Keratinocyte (primary cell): ENCODE measurements around the gene ISYNA1. TPM values are rescaled to one million over a fixed set of nuclear protein-coding genes. Genes with fewer than 3 reads are reported as not detected.

Source experiments
- DNase-seq: peaks from one replicate; pipeline ENCODE4 v3.0.0-alpha.2; 2011; ENCODE audit warnings: low read depth, missing footprints, low spot score
- FAIRE-seq: peaks from 2 replicates; lab custom pipeline; 2011; peaks lifted over from hg19 to GRCh38; lab: Jason Lieb, UNC
- H2AFZ ChIP-seq: 2 replicates; pipeline ENCODE4 v1.6.0; 2012; ENCODE audit warnings: low read length, control low read depth, inconsistent platforms; ENCODE audit not compliant: control insufficient read depth
- H3K27ac ChIP-seq: 2 replicates; pipeline ENCODE4 v1.5.1; 2011; ENCODE audit warnings: low read length; ENCODE audit not compliant: control insufficient read depth, insufficient read depth
- H3K27me3 ChIP-seq: 3 replicates; pipeline ENCODE4 v1.6.0; 2011; ENCODE audit warnings: low read length; ENCODE audit not compliant: control insufficient read depth, insufficient read depth; ENCODE audit errors: extremely low read depth
- H3K36me3 ChIP-seq, 2 experiments: 2 replicates in 1 of 2; 3 replicates in 1 of 2; pipeline ENCODE4 v1.5.1; 2011; ENCODE audit warnings: low read length in 2 of 2, mild to moderate bottlenecking in 1 of 2; ENCODE audit not compliant: control insufficient read depth in 2 of 2, insufficient read depth in 2 of 2; ENCODE audit errors: extremely low read depth in 1 of 2
- H3K4me1 ChIP-seq: 3 replicates; pipeline ENCODE4 v1.5.1; 2011; ENCODE audit warnings: low read length; ENCODE audit not compliant: control insufficient read depth, insufficient read depth; ENCODE audit errors: extremely low read depth
- H3K4me2 ChIP-seq: 3 replicates; pipeline ENCODE4 v1.6.0; 2011; ENCODE audit warnings: low read depth, low read length; ENCODE audit not compliant: control insufficient read depth, insufficient read depth; ENCODE audit errors: extremely low read depth
- H3K4me3 ChIP-seq, 3 experiments: fragments of 200-600 bp in 1 of 3; sonication (generic) in 1 of 3; 2 replicates in 2 of 3; 3 replicates in 1 of 3; pipeline ENCODE4 v1.5.1; 2011 to 2016; ENCODE audit warnings: low read length in 3 of 3, mild to moderate bottlenecking in 3 of 3, control low read depth in 2 of 3, inconsistent platforms in 1 of 3, low read depth in 1 of 3, mixed read lengths in 1 of 3, mixed run types in 1 of 3, moderate library complexity in 1 of 3; ENCODE audit not compliant: control insufficient read depth in 2 of 3, insufficient read depth in 2 of 3; ENCODE audit errors: extremely low read depth in 1 of 3
- H3K79me2 ChIP-seq: 2 replicates; pipeline ENCODE4 v1.6.0; 2012; ENCODE audit warnings: low read length; ENCODE audit not compliant: control insufficient read depth, insufficient read depth
- H3K9ac ChIP-seq: 3 replicates; pipeline ENCODE4 v1.6.0; 2011; ENCODE audit warnings: low read length; ENCODE audit not compliant: control insufficient read depth, insufficient read depth; ENCODE audit errors: extremely low read depth
- H3K9me1 ChIP-seq: 3 replicates; pipeline ENCODE4 v1.6.0; 2011; ENCODE audit warnings: low read length; ENCODE audit not compliant: control insufficient read depth, insufficient read depth; ENCODE audit errors: extremely low read depth
- H3K9me3 ChIP-seq: 2 replicates; pipeline ENCODE4 v1.5.1; 2012; ENCODE audit warnings: low read depth, low read length; ENCODE audit not compliant: control insufficient read depth
- H4K20me1 ChIP-seq: 3 replicates; pipeline ENCODE4 v1.6.0; 2011; ENCODE audit warnings: low read length; ENCODE audit not compliant: control insufficient read depth, insufficient read depth; ENCODE audit errors: extremely low read depth
- EZH2 ChIP-seq: IDR thresholded peaks from one replicate; pipeline ENCODE4 v1.6.1; 2012; ENCODE audit warnings: inconsistent platforms, mild to moderate bottlenecking, low read length, moderate library complexity
- dilution Hi-C: fragments of 300-500 bp; cut with MboI; formaldehyde crosslinking; loops from one replicate; pipeline ENCODE4 v1.7.0; 2020; ENCODE audit warnings: low sequenced_read_pairs; ENCODE audit not compliant: extremely low pct_ligation_motif_present
- polyA plus RNA-seq, 5 experiments: library from polyadenylated mRNA; depleted of rRNA in 3 of 5; stranded (reverse) in 3 of 5; stranded (forward) in 1 of 5; unstranded in 1 of 5; fragments of >200 nt; gene quantifications; 1 replicate in 1 of 5; 2 replicates in 3 of 5; 3 replicates in 1 of 5; pipeline versions ENCODE4 v1.2.1 to v1.2.3, GENCODE V29; 2011 to 2012; ENCODE audit warnings: missing spikeins in 2 of 5, low read depth in 1 of 5, low replicate concordance in 1 of 5
- TF ChIP-seq, protein P1 (sequence below), 3 experiments: IDR thresholded peaks in 1 of 3; conservative IDR thresholded peaks in 1 of 3; optimal IDR thresholded peaks in 1 of 3; 2 replicates in 2 of 3; 3 replicates in 1 of 3; pipeline versions ENCODE3 to v1.5.1; 2011; ENCODE audit warnings: low read length in 3 of 3, mild to moderate bottlenecking in 3 of 3, moderate library complexity in 2 of 3, control low read depth in 1 of 3, inconsistent platforms in 1 of 3; ENCODE audit not compliant: insufficient read depth in 2 of 3; ENCODE audit errors: extremely low read depth in 1 of 3

Gene ISYNA1
- polyA plus RNA-seq, 1 donor (not counting 4 experiments of a cell fraction or from before 2014, with no cell fraction given): 3.5 TPM

DNA sequence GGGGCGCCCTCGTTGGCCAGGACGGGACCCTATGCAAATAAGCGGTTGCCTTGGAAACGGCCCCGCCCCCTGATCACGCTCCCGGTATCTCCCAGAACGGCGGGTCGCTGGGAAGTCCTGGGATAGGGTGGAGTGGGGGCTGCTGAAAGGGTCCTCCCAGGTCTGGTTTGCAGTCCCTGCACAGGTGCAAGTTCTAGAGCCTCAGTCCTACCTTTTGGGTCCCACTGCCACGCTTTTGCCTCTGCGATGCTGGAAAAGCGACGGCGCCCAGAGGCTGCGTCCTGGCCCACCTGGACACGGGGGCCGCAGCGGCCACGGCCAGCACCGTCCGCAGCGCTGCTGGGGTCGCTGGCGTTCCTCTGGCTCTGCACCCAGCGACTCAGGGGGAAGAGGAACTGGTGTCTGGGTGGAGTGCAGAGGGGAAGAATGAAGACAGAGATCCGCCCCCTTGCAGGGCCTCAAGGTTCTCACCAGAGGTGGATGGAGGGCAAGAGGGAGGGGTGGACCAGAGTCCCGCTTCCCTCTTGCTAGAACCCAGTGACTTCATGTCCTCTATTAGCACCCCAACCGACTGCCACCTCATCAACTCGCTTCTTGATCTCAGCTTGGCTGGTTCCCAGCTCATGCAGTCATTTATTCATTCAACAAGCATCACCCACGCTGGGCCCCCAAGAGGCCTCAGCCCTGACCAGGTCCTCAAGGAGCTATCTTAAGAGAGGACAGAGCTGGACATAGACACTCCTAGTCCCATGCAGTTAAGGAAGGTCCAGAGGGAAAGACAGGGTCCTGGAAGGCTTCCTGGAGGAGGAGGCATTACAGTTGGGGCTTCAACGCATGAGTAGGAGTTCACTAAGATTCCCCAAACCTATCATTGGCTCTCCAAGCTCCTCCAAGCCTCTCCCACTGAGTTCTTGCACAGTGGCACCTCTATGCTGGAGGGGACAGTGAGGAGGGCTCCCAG lies 40.4 kb downstream of the ISYNA1 start, which contains the start of gene LRRC25:
LRRC25 (minus strand) TSS at position 381 of the 961 bp plus-strand sequence. CDS start 659 bp downstream, outside the sequence.
- Histone ChIP-seq H4K20me1 (no peaks in the 10 kb centered on the region), H2AFZ (no peak within 1 kb of the TSS), H3K79me2 (no peaks in the 10 kb centered on the region), H3K9ac (no peak within 1 kb of the TSS), H3K27me3 (peaks cover 27% of the 10 kb centered on the region), H3K4me2 (no peak within 1 kb of the TSS), H3K9me3 (no peaks in the 10 kb centered on the region), H3K27ac (no peak within 1 kb of the TSS), H3K9me1 (no peaks in the 10 kb centered on the region), H3K36me3 (no peaks in the 10 kb centered on the region), H3K4me3 (no peak within 1 kb of the TSS), H3K4me1 (peaks cover 7% of the 10 kb centered on the region)
- dilution Hi-C loops: no loop called here
- FAIRE-seq (no peak), DNase-seq (no peak)
- TF ChIP-seq, protein P1, sequence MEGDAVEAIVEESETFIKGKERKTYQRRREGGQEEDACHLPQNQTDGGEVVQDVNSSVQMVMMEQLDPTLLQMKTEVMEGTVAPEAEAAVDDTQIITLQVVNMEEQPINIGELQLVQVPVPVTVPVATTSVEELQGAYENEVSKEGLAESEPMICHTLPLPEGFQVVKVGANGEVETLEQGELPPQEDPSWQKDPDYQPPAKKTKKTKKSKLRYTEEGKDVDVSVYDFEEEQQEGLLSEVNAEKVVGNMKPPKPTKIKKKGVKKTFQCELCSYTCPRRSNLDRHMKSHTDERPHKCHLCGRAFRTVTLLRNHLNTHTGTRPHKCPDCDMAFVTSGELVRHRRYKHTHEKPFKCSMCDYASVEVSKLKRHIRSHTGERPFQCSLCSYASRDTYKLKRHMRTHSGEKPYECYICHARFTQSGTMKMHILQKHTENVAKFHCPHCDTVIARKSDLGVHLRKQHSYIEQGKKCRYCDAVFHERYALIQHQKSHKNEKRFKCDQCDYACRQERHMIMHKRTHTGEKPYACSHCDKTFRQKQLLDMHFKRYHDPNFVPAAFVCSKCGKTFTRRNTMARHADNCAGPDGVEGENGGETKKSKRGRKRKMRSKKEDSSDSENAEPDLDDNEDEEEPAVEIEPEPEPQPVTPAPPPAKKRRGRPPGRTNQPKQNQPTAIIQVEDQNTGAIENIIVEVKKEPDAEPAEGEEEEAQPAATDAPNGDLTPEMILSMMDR (optimal IDR thresholded peaks at IDR 0.05 in 1 of 3, IDR thresholded peaks at IDR 0.05 in 1 of 3, conservative IDR thresholded peaks at IDR 0.05 in 1 of 3; ENCODE audit: extremely low read depth in 1 of 3, insufficient read depth in 2 of 3, low read length in 3 of 3): no peak
- TF ChIP-seq EZH2: no peak

DNA sequence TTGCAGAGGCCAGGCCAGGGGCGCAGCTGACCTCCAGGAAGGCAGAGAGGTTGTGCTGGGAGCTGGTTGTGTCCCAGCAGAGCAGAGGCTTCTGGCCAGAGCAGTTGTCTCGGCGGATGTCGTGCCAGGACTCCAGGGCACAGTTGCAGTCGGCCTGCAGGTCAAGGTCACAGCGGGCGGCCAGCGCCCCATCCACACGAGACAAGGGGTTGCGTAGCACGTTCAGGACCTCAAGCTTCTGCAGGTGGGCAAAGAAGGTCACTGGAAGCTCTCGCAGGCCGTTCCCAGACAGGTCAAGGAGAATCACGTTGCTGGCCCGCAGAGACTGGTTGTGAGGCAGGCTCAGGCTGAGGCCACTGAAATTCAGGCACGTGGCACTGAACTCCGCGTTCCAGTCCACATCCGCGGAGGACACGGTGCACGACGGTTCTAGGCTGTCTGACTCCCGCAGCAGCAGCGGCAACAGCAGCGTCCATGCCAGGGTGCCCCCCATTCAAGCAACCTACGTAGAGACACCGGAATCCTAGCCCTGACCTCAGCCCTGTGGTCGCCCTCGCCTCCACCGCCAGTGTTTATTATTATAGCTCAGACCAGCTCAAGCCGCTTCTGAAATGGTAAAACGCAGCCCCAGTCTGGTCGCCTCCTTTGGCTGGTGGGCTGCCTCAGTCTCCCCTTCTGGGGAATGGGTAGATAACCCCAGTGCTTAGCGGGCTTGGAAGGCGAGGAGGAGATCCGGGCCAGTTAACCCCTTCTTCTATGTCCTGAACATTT lies 41.3 kb downstream of the ISYNA1 start:
- Histone ChIP-seq H3K4me1 (peaks cover 7% of the 10 kb centered on the region), H3K4me2 (no peak overlapping the region), H3K9me1 (no peaks in the 10 kb centered on the region), H3K36me3 (no peaks in the 10 kb centered on the region), H3K79me2 (no peaks in the 10 kb centered on the region), H3K27me3 (peaks cover 27% of the 10 kb centered on the region), H2AFZ (no peak overlapping the region), H3K4me3 (no peak overlapping the region), H3K27ac (no peak overlapping the region), H4K20me1 (no peaks in the 10 kb centered on the region), H3K9ac (no peak overlapping the region), H3K9me3 (no peaks in the 10 kb centered on the region)
- no peak for FAIRE-seq
- TF ChIP-seq, protein P1 (optimal IDR thresholded peaks at IDR 0.05 in 1 of 3, IDR thresholded peaks at IDR 0.05 in 1 of 3, conservative IDR thresholded peaks at IDR 0.05 in 1 of 3; ENCODE audit: extremely low read depth in 1 of 3, insufficient read depth in 2 of 3, low read length in 3 of 3): no peak
- TF ChIP-seq EZH2: no peak
- dilution Hi-C loops: no loop called here
- DNase-seq: no peak
